ENCODE measurements around the gene TEC. TPM values are rescaled to one million over a fixed set of nuclear protein-coding genes. Genes with fewer than 3 reads are reported as not detected.

TEC gene
- polyA plus RNA-seq, 6 donors from 2014 or later, result 0.97 to 2.7 (median 1.6) TPM

Other genes starting within 250 kb of the TEC start
- gene TXK, start 135.6 kb downstream of the TEC start, polyA plus RNA-seq (ENCODE audit: low read depth in 6 of 6), result under 1 TPM; 0.13 to 0.53 (median 0.39) TPM
- gene SLAIN2, start 71.7 kb upstream of the TEC start, polyA plus RNA-seq (ENCODE audit: low read depth in 6 of 6), result 10 to 100 TPM; 14.5 to 33.2 (median 28.0) TPM
- gene SLC10A4, start 213.5 kb upstream of the TEC start, polyA plus RNA-seq (ENCODE audit: low read depth in 6 of 6), result under 1 TPM in 1 of 6 donors, not detected in 5; 0.16 TPM
- gene ZAR1, start 220.4 kb upstream of the TEC start, polyA plus RNA-seq (ENCODE audit: low read depth in 6 of 6), result not detected